Right kidney (tissue), 9 donors: Measurements from ENCODE around the gene CACNG5.
A peak's percentile ranks its signal among the peaks of the same experiment; 100 is the strongest.

ENCODE experiments used
- DNase-seq: peaks from one replicate; pipeline ENCODE4 v3.0.0-alpha.2; 2016
- long read RNA-seq, 8 donors: transcript quantifications; one replicate each; lab custom pipeline, GENCODE V29; 2026

The CACNG5 gene, protein sequence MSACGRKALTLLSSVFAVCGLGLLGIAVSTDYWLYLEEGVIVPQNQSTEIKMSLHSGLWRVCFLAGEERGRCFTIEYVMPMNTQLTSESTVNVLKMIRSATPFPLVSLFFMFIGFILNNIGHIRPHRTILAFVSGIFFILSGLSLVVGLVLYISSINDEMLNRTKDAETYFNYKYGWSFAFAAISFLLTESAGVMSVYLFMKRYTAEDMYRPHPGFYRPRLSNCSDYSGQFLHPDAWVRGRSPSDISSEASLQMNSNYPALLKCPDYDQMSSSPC
- long read RNA-seq, donor 1 = 0 reads
- long read RNA-seq, donor 2 = 0 reads
- long read RNA-seq, donor 3 = 0 reads
- long read RNA-seq, donor 4, partial matches to known transcripts = 0 of 1 reads
- long read RNA-seq, donor 4, other reads (novel, unspliced or antisense) = 0 of 1 reads
- long read RNA-seq, donor 5, partial matches to known transcripts = 0 of 1 reads
- long read RNA-seq, donor 5, other reads (novel, unspliced or antisense) = 0 of 1 reads
- long read RNA-seq, donor 6, partial matches to known transcripts = 0 of 3 reads
- long read RNA-seq, donor 6, other reads (novel, unspliced or antisense) = 0 of 3 reads
- long read RNA-seq, donor 7 = 0 reads
- long read RNA-seq, donor 8, partial matches to known transcripts = 0 of 1 reads
- long read RNA-seq, donor 8, other reads (novel, unspliced or antisense) = 0 of 1 reads

DNA sequence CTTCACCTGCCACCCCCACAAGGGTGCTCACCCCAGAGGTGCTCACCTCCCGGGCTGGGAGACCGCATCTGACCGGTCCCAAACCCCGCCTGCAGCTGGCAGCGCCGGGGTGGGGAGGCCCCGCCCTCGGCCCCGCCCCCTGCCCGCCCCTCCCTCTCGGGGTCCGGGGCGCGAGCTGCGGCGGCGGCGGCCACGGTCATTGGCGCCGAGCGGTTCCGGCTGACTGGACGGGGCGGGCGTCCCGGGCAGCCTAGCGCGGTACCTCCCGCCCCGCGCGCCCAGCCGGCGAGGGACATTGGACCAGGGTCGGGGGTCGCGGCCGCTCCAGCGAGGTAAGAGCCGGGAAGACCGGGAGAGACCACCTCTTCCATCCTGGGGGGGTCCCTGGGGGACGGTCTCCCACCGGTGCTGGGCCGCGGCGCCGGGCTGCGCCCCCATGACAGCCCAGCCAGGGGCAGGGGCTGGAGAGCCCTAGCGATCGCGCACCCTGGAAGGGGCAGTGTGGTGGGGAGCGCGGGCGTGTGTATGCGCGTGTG lies at the start of gene CACNG5:
CACNG5 (plus strand) TSS at position 199 of the 536 bp plus-strand sequence. CDS start 42,216 bp downstream, outside the sequence.
- DNase-seq = peak; percentile 55

DNA sequence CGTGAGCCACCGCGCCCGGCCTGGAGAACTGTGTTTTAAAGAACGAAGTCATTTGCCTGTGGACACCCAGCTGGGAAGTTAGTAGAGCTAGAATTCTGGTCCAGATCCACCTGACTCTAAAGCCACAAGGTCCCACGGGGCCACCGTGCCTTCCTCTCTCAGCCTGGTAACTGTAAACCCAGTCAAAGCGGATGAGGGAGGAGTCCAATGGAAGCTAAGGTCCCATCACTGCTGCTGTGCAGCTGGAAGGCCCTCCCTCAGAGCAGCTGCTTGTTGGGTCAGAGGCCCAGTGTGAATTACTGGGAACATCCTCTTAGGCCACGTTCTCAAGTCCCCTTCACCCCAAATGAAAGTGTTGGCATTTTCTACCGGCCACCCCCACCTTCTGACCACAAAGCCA lies 48.8 kb upstream of the CACNG5 start:
- DNase-seq = no peak

DNA sequence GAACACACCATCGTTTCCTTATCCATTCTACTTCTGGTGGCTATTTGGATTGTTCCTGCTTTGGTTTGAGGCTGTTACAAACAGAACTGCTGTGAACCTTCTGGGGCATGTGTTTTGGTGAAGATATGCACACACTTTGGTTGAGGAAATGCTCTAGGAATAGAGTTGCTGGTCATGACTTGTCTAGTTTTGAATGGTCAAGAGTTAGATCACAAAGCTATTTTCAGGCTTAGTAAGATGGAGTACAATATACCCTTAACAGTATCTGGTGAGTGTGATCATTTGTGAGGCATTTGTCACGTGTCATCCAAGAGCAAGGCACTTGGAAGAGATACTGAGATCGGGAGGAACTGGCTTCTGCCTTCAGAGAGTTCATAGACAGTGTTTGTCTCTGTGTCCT lies 47.0 kb upstream of the CACNG5 start:
- no peak for DNase-seq

DNA sequence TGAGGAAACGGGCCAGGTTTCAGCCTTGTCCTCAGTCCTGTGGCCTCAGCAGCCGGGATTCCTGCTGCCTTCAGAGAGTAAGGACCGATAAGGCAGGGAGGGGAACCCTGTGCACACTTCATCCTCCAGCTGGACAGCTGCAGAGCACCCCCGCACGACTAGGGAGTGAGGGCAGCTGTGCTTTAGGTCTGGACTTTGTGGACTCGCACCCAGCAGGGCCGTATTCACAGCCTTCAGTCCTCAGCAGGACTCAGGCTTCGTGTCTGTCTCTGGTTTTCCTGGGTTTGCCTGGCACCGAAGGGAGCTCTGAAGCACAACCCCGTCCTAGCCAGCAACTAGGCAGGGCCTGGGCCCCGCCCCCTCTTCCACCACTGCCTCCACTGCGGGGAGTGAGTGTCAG lies 45.8 kb upstream of the CACNG5 start:
- no peak for DNase-seq

DNA sequence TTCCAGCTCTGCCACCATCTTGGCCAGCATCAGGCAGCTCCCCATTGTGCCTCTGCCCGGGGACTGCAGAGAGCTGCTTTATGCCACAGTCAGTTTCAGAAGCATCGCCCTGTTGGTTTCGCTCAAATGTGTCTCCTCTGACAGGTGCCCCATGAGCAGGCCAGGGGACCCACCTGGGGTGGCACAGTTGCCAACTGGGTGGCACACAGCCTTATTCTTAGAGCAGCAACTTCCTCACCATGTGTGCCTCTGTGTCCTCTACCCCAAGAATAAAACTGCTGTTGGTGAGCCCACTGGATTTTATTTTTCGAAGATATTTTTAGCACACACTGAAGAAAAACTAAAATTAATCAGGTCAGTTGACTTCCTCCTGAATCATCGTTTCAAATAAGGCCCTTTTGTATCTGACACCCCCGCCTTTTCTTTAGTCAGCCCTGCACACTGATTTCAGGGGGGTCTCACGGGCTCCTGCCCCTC lies 44.9 kb upstream of the CACNG5 start:
- DNase-seq = no peak

DNA sequence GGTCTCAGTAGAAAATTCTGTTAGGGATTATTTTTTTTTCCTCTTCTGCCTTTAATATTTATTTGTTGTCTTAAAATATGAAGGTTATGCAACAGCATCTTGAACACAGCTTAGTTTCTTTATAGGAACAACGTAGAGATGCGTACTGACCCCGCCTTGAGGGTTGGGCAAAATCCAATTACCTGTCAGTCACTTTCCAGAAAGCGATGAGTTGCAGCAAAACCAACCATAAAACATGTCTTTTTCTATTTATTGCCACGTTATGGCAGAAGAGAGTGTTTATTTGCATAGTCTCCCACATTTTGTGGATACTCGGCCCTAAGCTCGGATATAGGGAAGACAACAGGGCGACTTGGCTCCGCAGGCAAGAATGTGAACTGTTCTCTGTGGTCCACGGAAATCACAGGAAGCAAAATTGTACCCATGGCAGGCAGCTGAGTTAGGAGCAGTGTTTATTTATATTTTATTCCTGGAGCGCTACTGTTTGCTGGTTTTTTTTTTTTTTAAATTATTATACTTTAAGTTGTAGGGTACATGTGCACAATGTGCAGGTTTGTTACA lies 44.3 kb upstream of the CACNG5 start:
- no peak for DNase-seq

DNA sequence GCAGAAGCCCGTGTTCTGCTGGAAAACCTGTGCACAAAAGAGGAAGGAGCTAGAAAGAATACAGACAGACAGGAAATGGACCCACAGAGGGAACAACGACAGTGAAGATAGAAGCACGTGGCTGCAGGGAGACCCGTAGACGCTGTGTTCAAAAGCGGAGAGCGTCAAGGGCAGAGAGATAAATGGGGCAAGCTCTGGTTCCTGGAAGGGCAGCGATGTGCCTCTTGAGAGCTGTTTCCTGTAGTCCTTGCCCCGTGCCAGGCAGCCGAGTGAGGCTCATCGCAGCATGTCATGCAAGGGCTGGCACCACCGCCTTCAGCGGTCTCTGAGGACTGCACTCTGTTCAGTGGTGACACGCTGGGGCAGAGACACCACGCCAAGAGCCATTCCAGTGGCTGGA lies 43.6 kb upstream of the CACNG5 start:
- DNase-seq = no peak

DNA sequence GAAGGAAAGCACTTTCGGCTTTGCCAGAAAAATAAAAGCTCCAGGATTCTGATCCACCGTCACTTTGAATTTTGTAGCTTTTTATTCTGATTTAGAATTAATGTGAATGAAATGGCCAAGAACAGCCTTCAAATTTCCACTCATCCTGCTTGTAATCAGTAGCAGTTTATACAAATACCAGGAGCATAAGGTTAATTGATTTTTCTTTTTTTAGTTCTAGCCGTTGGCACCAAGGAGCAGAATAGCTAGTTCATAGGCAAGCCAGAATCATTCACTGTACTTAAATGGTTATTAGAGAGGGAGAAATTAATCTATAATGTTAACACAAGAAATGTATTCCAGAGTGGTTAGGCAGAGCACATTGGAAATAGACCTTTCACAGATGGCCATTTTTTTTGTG lies 41.1 kb upstream of the CACNG5 start:
- no peak for DNase-seq

DNA sequence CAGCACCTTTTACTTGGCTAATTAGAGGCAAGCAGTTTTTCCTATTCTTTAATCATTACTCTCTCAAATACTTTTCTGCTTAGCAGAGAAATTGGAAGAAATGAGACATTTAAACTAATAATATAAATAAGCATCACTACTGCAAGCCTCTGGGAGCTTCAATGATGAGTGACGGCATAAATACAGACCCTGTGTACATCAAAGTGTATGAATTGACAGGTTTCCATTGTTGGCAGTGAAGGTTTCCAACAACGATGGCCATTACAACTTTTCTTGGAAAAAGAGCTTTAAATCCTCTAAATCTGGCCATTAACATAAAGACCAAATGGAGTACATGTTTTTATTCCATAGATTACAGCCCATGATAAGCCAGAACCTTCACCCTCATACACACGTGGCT lies 39.4 kb upstream of the CACNG5 start:
- DNase-seq = no peak

DNA sequence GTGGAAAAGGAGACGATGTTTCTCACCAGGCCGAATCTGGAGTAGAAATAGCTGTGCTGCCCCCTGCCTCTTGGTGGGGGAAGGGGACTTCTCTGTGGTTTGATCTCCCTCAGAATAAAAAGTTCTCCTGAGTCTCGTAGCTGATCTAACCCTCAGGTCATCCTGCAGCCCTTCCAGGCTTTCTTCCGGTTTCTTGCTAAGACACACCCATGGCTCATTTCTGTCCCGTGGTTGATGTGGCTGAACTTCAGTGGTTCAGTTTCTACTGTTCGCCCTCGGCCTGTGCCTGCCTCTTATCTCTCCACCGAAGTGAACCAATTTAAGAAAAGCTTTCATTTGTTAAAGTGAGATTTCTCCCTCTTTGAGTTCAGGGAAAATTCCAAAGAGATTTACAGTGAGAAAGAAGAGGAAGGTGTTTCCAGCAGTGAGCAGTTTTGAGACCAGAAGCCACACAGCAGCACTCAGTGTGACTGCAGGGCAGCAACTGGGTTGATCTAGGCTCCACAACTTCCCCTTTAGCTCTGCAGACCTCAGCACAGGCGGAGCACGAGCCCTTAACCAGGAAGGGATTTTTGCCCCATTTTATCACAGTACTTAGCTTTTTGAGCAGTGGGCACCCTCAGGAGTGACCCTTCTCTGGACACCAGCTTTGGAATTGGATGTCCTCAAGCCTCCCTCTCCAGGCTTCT lies 34.9 kb upstream of the CACNG5 start:
- no peak for DNase-seq

DNA sequence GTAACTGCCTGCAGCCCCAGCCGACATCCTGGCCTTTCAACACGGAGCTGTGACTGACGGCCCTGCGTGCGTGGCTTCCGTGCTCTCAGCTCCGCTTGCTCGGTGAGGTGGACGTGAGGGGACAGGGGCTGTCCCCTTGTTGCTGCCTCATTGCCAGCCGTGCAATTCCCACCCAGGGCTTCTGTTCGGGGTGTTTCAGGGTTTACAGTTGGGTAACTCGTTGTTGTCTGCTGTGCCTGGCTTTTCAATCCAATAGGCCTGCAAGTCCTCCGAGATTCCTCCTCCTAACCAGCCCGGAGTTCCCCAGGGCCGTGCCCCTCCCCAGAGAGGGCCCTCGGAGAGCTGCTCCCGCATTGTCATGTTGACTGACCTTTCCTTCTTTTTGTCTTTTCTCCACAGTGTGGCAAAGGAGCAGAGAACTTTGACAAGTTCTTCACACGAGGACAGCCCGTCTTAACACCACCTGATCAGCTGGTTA lies 31.4 kb upstream of the CACNG5 start:
- DNase-seq = no peak

DNA sequence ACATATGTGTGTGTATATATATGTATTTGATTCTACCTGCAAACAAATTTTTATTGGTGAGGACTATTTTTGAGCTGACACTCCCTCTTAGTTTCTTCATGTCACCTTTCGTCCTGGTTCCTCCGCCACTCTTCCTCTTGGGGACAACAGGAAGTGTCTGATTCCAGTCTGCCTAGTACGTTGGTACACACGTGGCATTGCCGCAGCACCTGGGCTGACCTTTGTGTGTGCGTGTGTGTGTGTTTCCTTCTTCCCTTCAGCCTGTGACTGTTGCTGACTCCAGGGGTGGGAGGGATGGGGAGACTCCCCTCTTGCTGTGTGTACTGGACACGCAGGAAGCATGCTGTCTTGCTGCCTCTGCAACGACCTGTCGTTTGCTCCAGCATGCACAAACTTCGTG lies 29.4 kb upstream of the CACNG5 start:
- no peak for DNase-seq

DNA sequence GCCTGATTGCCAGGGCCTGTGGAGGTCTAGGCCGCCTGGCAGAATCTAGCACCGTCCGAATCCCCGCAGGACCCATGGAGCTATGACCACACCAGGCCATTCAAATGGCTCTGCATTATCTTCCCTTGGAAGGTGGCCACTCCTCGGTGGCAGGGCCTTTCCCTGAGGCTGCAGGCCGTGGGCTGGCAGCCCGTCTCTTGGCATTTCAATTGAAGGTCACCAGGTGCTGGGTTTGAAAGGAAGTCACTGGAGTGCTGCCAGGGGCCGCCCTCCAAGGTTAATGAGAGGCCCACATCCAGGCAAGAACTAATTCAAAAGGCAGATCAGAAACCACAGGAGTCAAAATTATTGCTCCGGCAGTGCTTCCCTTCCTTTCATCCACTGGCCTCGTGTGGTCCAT lies 27.7 kb upstream of the CACNG5 start:
- DNase-seq = no peak

DNA sequence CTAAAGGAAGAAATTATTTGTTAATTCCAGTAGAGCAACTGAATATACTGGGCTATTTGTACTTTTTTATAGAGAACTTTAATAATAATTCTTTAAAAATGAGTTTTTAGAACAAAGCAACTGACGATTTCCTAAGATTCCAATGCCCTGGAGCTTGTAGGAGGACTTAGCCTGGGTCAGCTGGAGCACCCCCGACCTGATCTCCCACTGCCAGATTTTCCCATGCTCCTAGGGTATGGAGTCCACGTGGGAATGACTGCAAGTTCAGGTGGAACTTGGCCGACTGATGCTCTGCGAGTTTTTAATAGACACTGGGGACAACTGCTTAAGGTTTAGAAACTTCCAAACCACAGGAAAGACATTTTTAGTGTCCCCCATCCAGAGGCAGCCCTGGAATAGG lies 25.5 kb upstream of the CACNG5 start:
- no peak for DNase-seq

DNA sequence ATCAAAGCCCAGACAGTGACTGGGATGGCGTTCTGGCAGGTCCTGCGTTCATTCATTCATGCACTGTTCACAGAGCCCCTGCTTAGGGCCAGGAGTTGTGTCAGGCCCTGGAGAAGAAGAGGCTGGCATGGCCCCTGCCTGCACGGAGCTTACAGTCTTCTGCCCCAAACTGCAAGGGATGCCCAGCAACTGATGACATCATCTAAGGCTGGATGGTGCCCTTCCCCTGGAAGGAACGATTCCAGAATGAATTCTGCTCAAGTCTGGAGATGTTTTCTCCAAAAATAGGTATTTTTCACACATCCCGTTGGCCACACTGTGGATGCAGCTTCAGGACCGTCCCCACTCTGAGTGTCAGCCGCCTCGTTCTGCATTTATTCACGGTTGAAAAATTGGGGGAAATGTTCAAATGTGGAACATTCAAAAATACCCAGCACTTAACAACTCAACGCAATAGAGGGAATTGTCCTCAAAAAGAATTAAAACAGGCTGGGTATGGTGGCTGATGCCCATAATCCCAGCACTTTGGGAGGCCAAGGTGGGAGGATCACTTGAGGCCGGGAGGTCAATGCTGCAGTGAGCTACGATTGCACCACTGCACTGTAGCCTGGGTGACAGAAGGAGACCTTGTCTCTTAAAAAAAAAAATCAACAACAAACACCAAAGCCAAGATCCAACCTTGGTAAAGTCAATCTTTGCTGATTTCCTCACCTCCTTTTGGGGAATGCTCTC lies 23.8 kb upstream of the CACNG5 start:
- no peak for DNase-seq

DNA sequence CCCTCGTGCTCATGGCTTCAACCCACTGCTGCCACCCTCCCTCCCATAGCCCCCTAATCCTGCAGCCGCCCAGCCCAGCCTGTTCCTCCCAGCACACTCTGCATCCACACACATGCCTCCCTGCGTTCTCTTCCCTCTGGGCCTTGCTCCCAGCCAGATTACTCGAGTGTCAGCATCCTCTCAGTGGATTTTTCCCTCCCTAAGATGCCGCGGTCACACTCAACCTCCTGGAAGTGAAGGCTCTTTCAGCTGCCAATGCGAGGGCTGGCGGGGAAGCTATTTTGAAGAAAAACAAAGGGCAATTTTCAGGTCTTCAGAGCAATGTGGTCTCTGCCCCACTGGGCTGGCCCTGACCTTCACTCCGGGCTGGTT lies 23.2 kb upstream of the CACNG5 start:
- no peak for DNase-seq

DNA sequence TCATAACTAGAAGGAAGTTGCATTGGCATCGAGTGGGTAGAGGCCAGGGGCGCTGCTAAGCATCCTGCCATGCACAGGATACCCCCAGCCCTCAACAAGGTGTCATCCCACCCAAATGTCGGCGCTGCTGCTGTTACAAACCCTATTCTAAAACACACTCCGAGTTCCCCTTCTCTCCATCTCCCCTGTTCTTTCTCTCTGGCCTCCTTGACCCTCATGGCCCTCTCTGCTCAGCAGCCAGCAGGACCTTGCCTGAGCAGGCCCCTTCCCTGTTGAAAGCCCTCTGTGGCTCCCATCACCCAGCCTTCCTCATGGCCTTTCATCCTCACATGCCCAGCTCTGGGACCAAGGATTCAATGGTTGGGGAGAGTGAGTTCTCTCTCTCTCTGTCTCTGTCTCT lies 22.3 kb upstream of the CACNG5 start:
- no peak for DNase-seq

DNA sequence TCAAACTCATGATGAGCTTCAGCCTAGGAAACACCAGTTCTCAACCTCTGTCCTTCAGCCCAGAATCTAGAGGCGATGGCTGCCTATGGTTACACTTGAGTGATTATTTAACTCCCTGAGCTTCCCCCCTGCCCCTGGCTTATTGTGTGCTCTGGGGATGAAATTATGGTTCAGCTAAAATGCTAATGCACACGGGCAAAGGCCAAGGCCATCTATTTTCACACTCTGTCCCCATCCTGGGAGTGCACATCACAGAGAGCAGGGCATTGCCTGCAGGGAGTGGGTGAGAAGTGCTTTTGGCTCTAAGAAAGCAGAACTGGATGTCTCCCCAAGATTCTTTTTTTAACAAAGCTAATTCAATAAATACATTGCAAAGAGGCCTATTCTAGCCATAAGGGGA lies 21.6 kb upstream of the CACNG5 start:
- DNase-seq = no peak

DNA sequence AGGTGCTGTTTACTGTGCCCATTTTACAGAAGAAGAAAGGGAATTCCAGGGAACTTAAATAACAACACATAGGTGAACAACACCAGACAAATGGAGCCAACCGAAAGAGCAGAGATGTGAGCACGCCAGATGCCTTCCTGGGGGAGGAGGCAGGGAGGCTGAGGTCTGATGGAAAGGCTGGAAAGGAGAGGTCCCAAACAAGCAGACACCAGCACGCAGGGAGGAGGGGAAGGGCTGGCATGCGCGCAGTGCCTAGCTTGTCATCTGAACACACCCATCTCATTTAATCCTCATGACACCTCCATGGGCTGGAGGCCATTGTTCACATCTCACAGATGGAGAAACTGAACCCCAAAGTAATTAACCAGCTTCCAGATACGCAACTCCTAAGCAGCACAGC lies 20.9 kb upstream of the CACNG5 start:
- no peak for DNase-seq

DNA sequence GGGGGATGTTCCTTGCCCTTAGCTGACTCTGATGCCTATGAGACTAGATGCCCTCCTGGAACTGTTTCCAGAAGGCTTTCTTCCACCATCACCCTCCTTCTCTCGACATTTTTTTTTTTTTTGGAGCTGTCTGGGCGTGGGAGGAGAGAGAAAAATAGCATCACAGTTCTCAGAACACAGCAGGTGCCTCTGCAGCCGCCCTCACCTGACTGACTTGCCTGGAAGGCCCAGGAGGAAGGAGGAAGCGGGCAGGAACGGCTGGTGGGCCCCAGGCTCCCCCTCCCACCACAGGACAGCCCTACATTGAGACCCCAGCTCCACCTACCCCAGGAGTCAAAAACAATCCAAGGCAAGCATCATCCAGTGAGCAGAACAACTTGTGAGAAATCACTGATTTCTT lies 20.3 kb upstream of the CACNG5 start:
- no peak for DNase-seq

DNA sequence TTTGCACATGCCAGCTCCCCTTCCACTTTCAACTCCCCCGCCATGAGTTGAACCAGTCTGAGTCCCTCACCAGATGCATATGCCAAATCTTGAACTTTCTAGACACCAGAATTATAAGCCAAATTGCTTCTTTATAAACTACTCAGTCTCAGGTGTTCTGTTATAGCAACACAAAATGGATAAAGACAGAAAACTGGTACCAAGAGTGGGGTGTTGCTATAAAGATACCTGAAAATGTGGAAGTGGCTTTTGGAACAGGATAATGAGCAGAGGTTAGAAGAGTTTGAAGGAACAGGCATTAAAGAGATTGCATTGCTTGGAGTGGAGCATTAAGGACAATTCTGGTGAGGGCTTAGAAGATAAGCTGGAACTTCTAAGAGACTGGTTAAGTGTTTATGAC lies 17.2 kb upstream of the CACNG5 start:
- no peak for DNase-seq

DNA sequence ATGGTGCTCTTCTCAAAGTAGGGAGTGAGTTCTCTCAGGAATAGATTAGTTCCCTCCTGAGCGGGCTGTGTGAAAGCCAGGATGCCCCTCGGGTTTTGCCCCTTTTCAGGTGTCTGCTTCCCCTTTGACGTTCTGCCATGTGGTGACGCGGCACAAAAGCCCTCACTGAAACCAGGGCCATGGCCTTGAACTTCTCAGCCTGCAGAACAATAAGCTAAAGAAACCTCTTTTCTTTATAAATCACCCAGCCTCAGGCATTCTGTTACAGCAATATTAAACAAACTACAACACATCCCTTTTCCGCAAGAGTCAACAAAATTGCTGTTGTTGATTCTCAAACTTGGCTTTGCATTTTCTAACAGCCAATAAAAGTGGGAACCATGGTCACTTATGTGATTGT lies 15.5 kb upstream of the CACNG5 start:
- DNase-seq = no peak
